ENCODE results near the gene UTS2R.

Gene UTS2R

DNA sequence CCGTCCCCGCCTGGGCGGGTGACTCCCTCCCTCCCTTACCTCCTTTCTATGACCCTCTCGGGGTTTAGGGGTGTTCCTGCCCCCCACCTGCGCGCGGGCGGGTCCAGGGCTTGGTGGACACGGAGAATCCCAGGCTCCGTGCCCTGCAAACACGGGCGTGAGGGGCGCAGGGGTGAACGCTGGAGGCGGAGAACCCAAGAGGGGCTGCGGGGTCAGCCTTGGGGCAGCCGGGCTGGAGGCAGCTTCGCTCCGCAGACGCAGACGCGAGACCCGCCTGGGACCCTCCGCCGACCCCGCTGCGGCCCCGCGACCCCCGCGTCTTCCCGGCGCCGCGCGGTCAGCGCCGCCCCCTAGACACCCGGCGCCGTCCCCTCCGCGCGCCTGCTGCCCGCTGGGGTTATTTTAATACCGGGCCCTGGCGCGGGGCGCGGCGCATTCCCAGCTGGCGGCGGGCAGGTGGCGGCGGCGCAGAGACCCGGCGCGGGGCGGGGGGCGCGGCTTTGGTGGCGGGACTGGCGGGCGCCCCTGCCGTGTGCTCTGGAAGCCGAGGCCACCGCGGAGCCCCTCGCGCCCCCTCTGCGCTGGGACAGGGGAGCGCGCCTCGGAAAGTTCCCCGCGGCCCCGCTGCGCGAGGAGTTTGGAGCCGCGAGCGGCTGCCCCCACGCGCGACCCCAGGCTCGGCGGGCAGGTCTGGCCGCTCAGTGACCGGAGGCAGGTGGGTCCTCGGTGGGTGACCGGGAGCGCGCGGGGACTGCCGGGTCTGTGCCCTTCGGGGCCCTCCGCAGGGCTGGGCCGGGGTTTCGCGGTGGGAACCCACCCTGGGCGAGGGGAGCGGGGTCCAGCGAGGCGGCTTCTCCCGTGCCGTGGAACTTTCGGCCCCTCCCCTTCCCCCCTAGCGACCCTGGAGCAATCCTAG is at the start of gene UTS2R:
Gene UTS2R (plus strand): TSS at position 433 of the 916 bp plus-strand sequence. CDS start 2,560 bp downstream, outside the sequence.
- Mint-ChIP-seq H3K27me3 (ENCODE audit: low read depth) (peaks cover 52% of the 10 kb centered on the region), H3K27ac (no peak within 1 kb of the TSS), H3K9me3 (no peaks in the 10 kb centered on the region), H3K4me3 (peak within 1 kb of the TSS; percentile 69), H3K4me1 (ENCODE audit: low read depth) (peaks cover 10% of the 10 kb centered on the region), H3K36me3 (ENCODE audit: low read depth) (no peaks in the 10 kb centered on the region)
- DNase-seq (ENCODE audit: low spot score), result no peak

GRCh38 chr17:82321947-82322466 is 49.6 kb upstream of the UTS2R start:
- Mint-ChIP-seq H3K4me1 (ENCODE audit: low read depth) (peaks cover 13% of the 10 kb centered on the region), H3K4me3 (peak overlapping the region; percentile 49), H3K36me3 (ENCODE audit: low read depth) (no peaks in the 10 kb centered on the region), H3K27me3 (ENCODE audit: low read depth) (no peaks in the 10 kb centered on the region), H3K27ac (peak overlapping the region; percentile 41), H3K9me3 (no peaks in the 10 kb centered on the region)
- DNase-seq (ENCODE audit: low spot score), result no peak

GRCh38 chr17:82322526-82323453 is 48.8 kb upstream of the UTS2R start:
- H3K27ac Mint-ChIP-seq, result no peak overlapping the region
- H3K9me3 Mint-ChIP-seq, result no peaks in the 10 kb centered on the region

DNA sequence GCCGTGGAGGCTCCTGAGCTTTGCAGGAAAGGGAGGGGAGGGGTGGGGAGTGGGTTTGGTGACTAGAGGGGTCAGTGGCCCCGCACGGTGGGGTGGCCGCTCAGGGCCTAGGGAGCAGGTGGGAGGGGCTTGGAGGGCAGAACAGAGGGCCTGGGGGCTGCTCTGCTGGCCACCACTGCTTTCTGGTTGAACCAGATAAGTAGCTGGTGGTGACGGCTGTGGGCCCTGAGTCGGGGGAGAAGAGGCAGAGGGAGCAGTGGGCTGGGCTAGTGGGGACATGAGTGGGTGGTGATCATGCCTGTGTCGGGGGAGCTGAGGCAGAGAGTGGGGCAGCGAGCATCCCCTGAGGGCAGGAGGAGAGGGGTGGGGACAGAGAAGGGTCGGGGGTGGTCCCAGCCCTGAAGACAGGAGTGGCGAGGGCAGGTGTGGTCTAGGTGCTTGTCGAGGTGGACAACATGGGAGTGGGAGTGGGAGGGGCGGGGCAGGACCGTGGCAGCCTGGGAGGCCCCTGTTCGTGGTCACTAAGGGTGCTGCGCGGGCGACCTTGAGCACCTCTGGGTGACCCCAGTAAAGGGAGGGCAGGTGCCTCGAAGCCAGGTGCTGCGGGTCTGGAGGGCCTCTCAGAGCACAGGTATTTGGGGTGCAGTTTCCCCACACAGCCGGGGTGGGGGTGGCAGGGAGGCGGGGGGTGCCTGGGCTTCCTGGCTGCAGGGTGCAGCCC is 47.9 kb upstream of the UTS2R start:
- Mint-ChIP-seq H3K27ac (no peak overlapping the region), H3K27me3 (ENCODE audit: low read depth) (no peaks in the 10 kb centered on the region), H3K4me1 (ENCODE audit: low read depth) (peaks cover 9% of the 10 kb centered on the region), H3K4me3 (no peak overlapping the region), H3K9me3 (no peaks in the 10 kb centered on the region), H3K36me3 (ENCODE audit: low read depth) (no peaks in the 10 kb centered on the region)
- no peak for DNase-seq (ENCODE audit: low spot score)

More at GRCh38 chr17:82322526-82323453, 48.8 kb upstream of the UTS2R start:
- DNase-seq (ENCODE audit: low spot score), result no peak
- no peak overlapping the region for H3K4me3 Mint-ChIP-seq
- no peaks in the 10 kb centered on the region for H3K27me3 Mint-ChIP-seq (ENCODE audit: low read depth)
- peaks cover 9% of the 10 kb centered on the region for H3K4me1 Mint-ChIP-seq (ENCODE audit: low read depth)
- H3K36me3 Mint-ChIP-seq (ENCODE audit: low read depth), result no peaks in the 10 kb centered on the region

GRCh38 chr17:82324566-82325285 is 46.8 kb upstream of the UTS2R start:
- Mint-ChIP-seq H3K36me3 (ENCODE audit: low read depth) (no peaks in the 10 kb centered on the region), H3K27ac (no peak overlapping the region), H3K4me1 (ENCODE audit: low read depth) (peaks cover 9% of the 10 kb centered on the region), H3K4me3 (no peak overlapping the region), H3K27me3 (ENCODE audit: low read depth) (no peaks in the 10 kb centered on the region), H3K9me3 (no peaks in the 10 kb centered on the region)
- no peak for DNase-seq (ENCODE audit: low spot score)

DNA sequence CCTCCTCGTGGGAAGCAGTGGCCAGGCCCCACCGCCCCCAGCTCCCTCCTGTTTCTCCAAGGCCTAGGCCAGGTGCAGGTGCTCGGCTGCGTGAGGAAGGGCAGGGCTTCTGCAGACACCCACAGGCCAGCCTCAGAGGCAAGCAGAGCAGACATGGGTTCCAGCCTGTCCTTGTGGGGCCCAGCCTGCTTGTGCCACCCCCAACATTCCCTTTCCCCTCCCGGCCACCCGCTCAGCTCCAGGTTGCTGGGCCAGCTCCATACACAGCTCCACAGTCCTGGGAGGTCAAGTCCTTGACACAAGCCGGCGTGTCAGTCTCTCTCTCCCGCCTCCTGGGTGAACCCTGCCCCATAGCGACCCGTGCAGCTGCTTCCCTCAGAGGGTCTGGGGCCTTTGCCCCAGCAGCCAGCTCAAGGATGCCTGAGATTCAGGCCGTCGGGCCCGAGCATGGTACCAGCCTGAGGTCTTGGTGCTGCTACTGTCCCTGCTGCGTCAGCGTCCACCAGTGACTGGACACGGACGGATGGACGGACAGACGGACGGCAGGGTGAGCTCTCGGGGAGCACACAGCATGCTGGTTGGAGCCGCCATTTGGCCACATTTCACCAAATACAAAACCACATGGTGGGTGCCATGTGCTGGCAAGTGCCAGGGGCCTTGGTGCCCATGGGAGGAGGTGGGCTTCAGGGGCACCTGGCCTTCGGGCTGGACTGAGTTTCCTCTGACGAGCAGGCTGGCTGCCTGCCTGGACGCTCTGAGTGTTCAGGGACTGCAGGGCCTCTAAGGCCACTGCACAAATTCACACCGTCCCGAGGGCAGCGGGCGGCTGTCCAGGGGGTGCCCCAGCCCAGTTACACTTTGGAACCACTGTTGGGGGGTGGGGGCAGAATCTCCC is 46.0 kb upstream of the UTS2R start:
- no peak overlapping the region for H3K27ac Mint-ChIP-seq
- H3K4me1 Mint-ChIP-seq (ENCODE audit: low read depth), result peaks cover 8% of the 10 kb centered on the region
- no peaks in the 10 kb centered on the region for H3K27me3 Mint-ChIP-seq (ENCODE audit: low read depth)
- H3K9me3 Mint-ChIP-seq, result no peaks in the 10 kb centered on the region
- no peak overlapping the region for H3K4me3 Mint-ChIP-seq
- no peak for DNase-seq (ENCODE audit: low spot score)
- H3K36me3 Mint-ChIP-seq (ENCODE audit: low read depth), result no peaks in the 10 kb centered on the region

DNA sequence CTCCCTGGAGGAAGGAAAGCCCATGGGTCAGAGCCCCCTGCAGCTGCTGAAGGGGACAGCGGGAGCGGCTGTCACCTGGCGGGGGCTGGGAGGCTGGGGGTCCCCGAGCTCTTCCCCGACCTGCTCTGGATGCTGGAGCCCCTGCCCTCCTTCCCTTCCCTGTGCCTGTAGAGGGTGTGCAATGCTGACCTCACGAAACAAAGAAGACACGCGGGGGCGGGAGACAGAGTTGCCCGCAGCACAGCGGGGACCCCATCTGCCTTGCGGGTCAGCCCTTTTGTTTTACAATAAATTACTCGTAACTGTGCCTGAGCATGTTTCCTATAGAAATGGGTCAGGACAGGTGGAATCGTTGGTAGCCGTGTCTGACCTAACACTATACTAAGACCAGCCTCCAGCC is 44.3 kb upstream of the UTS2R start:
- Mint-ChIP-seq H3K9me3 (no peaks in the 10 kb centered on the region), H3K4me1 (ENCODE audit: low read depth) (peaks cover 2% of the 10 kb centered on the region), H3K36me3 (ENCODE audit: low read depth) (no peaks in the 10 kb centered on the region), H3K27ac (no peak overlapping the region), H3K27me3 (ENCODE audit: low read depth) (peaks cover 6% of the 10 kb centered on the region), H3K4me3 (no peak overlapping the region)
- DNase-seq (ENCODE audit: low spot score), result no peak

GRCh38 chr17:82327757-82328140 is 43.8 kb upstream of the UTS2R start:
- Mint-ChIP-seq H3K36me3 (ENCODE audit: low read depth) (no peaks in the 10 kb centered on the region), H3K9me3 (no peaks in the 10 kb centered on the region), H3K4me1 (ENCODE audit: low read depth) (peaks cover 3% of the 10 kb centered on the region), H3K27ac (no peak overlapping the region), H3K4me3 (no peak overlapping the region), H3K27me3 (ENCODE audit: low read depth) (peaks cover 9% of the 10 kb centered on the region)
- no peak for DNase-seq (ENCODE audit: low spot score)

DNA sequence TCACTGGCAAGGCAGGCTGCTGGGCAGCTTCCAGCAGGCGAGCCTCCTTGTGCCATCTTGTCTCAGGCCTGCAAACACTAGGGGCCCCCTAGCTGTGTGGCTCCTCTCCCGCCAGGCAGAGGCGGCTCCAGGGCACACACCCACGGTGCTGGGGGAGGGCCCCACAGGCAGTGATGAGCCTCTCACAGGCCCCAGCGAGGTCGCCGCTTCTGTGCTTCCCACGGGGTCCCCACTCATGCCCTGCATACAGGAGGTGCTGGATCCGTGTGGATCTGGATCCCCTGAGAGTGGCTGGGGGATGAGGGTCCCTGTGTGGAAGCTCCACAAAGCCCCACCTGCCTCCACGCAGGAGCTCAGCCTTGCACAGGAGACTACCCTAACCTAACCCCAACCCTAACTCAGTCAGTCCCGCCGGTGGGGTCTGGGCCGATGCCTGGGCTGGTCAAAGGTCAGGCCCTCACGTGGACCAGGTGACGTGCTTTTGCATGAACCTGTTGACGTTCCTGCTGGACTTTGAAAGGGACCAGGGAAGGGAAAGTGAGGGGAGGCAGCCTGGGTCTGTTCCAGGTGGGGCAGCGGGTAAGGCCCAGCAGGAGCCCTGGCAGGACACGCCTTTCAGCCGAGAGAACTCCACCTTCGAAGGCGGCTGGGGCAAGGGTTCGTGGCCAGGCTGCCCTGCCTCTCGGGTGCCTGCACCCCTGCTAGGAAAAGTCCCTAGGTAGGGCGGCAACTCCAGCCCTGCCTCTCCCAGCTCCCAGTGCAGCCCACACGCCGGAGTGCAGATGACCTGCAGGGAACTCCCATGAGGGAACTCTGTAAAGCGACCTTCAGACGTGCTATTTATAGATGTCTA is 43.2 kb upstream of the UTS2R start:
- Mint-ChIP-seq H3K9me3 (no peaks in the 10 kb centered on the region), H3K4me3 (no peak overlapping the region), H3K36me3 (ENCODE audit: low read depth) (no peaks in the 10 kb centered on the region), H3K27me3 (ENCODE audit: low read depth) (peaks cover 12% of the 10 kb centered on the region), H3K4me1 (ENCODE audit: low read depth) (peaks cover 6% of the 10 kb centered on the region), H3K27ac (no peak overlapping the region)
- no peak for DNase-seq (ENCODE audit: low spot score)

GRCh38 chr17:82328994-82329507 is 42.5 kb upstream of the UTS2R start:
- H3K27ac Mint-ChIP-seq, result no peak overlapping the region
- H3K4me3 Mint-ChIP-seq, result no peak overlapping the region
- H3K4me1 Mint-ChIP-seq (ENCODE audit: low read depth), result peaks cover 6% of the 10 kb centered on the region
- H3K9me3 Mint-ChIP-seq, result no peaks in the 10 kb centered on the region
- no peaks in the 10 kb centered on the region for H3K36me3 Mint-ChIP-seq (ENCODE audit: low read depth)
- no peak for DNase-seq (ENCODE audit: low spot score)
- H3K27me3 Mint-ChIP-seq (ENCODE audit: low read depth), result peaks cover 12% of the 10 kb centered on the region

- Mint-ChIP-seq H3K27ac (no peak overlapping the region), H3K9me3 (no peaks in the 10 kb centered on the region), H3K4me1 (ENCODE audit: low read depth) (peaks cover 7% of the 10 kb centered on the region), H3K27me3 (ENCODE audit: low read depth) (peaks cover 12% of the 10 kb centered on the region), H3K36me3 (ENCODE audit: low read depth) (no peaks in the 10 kb centered on the region), H3K4me3 (no peak overlapping the region)
- DNase-seq (ENCODE audit: low spot score), result no peak
Measured at GRCh38 chr17:82329683-82330321, 41.8 kb upstream of the UTS2R start.

Measured in T-helper 2 cell treated with Interferon-gamma antibody and Interleukin-4, amounts not matched to agents 5 μg/mL and 100 μg/mL, for 36 hours (primary cell).